ENCODE results near the gene ARHGAP15.

GRCh38 chr2:143344780-143345179 lies 215.6 kb downstream of the ARHGAP15 start:
- TF ChIP-seq SP1 (IDR thresholded peaks at IDR 0.05), result no peak
- TF ChIP-seq FOXK2 (IDR thresholded peaks at IDR 0.05), result no peak
- TF ChIP-seq HDGF (IDR thresholded peaks at IDR 0.05; ENCODE audit: borderline replicate concordance), result no peak
- no peak for TF ChIP-seq L3MBTL2 (conservative IDR thresholded peaks at IDR 0.05)
- no peak for TF ChIP-seq ARNT (IDR thresholded peaks at IDR 0.05)
- TF ChIP-seq SUZ12 (IDR thresholded peaks at IDR 0.05), result no peak
- TF ChIP-seq FOXM1 (IDR thresholded peaks at IDR 0.05; ENCODE audit: borderline replicate concordance), result no peak
- TF ChIP-seq TARDBP (IDR thresholded peaks at IDR 0.05), result no peak
- TF ChIP-seq ZNF384 (IDR thresholded peaks at IDR 0.05), result no peak
- no peak for TF ChIP-seq BHLHE40 (IDR thresholded peaks at IDR 0.05; ENCODE audit: borderline replicate concordance)
- no peak for TF ChIP-seq LEF1 (IDR thresholded peaks at IDR 0.05; ENCODE audit: borderline replicate concordance)
- TF ChIP-seq ELF4 (IDR thresholded peaks at IDR 0.05), result no peak
- no peak for TF ChIP-seq FOXA1 (IDR thresholded peaks at IDR 0.05)
- no peak for TF ChIP-seq NFRKB (IDR thresholded peaks at IDR 0.05)

Measured in HEK293T (cell line).